Liver (tissue), 9 donors: Measurements from ENCODE around the gene URI1. TPM values are rescaled to one million over a fixed set of nuclear protein-coding genes. Genes with fewer than 3 reads are reported as not detected.

Source experiments
- DNase-seq: peaks from one replicate; pipeline ENCODE4 v3.0.0-alpha.2; 2017; ENCODE audit warnings: low spot score
- H3K27ac ChIP-seq, 2 donors: one replicate each; pipeline ENCODE4 v1.7.0; 2013; ENCODE audit warnings: inconsistent platforms in 2 of 2, low read length in 2 of 2, control low read depth in 1 of 2, low read depth in 1 of 2, mild to moderate bottlenecking in 1 of 2
- H3K27me3 ChIP-seq, 4 donors: one replicate each; pipeline versions ENCODE4 v1.6.1 to v1.7.0; 2013; ENCODE audit warnings: low read length in 3 of 4, inconsistent platforms in 1 of 4, mild to moderate bottlenecking in 1 of 4, moderate library complexity in 1 of 4; ENCODE audit not compliant: control insufficient read depth in 4 of 4, insufficient read depth in 4 of 4
- H3K36me3 ChIP-seq, 4 donors: one replicate each; pipeline versions ENCODE4 v1.6.1 to v1.7.0; 2013; ENCODE audit warnings: low read length in 3 of 4, mild to moderate bottlenecking in 3 of 4, low read depth in 1 of 4, moderate library complexity in 1 of 4; ENCODE audit not compliant: control insufficient read depth in 4 of 4, insufficient read depth in 3 of 4
- H3K4me1 ChIP-seq, 4 donors: one replicate each; pipeline versions ENCODE4 v1.6.1 to v1.7.0; 2013; ENCODE audit warnings: low read length in 3 of 4, mild to moderate bottlenecking in 3 of 4, moderate library complexity in 1 of 4; ENCODE audit not compliant: control insufficient read depth in 4 of 4, insufficient read depth in 4 of 4
- H3K4me3 ChIP-seq, 3 donors: one replicate each; pipeline versions ENCODE4 v1.6.1 to v1.7.0; 2013; ENCODE audit warnings: low read length in 3 of 3, control low read depth in 1 of 3, low read depth in 1 of 3, mild to moderate bottlenecking in 1 of 3
- H3K9ac ChIP-seq, 2 donors: one replicate each; pipeline ENCODE4 v1.7.0; 2013; ENCODE audit warnings: low read length in 2 of 2, mild to moderate bottlenecking in 2 of 2, moderate library complexity in 2 of 2, control low read depth in 1 of 2, low read depth in 1 of 2
- H3K9me3 ChIP-seq, 4 donors: one replicate each; pipeline versions ENCODE4 v1.6.1 to v1.7.0; 2013; ENCODE audit warnings: low read length in 3 of 4; ENCODE audit not compliant: control insufficient read depth in 4 of 4
- ATF3 ChIP-seq: IDR thresholded peaks from 2 replicates; pipeline ENCODE4 v1.6.1; 2016; ENCODE audit warnings: antibody characterized with exemption
- CTCF ChIP-seq: fragments of 150-350 bp; IDR thresholded peaks from 2 replicates; pipeline ENCODE4 v1.5.1; 2017; ENCODE audit warnings: improper control_type of control experiment, low read depth, low read length; ENCODE audit not compliant: missing input control
- EGR1 ChIP-seq, 2 donors: IDR thresholded peaks; 2 replicates each; pipeline ENCODE4 v1.6.1; 2016 to 2018; ENCODE audit warnings: antibody characterized with exemption in 2 of 2, low read depth in 2 of 2
- FOXA1 ChIP-seq: IDR thresholded peaks from 2 replicates; pipeline ENCODE4 v1.6.1; 2016; ENCODE audit warnings: antibody characterized with exemption
- FOXA2 ChIP-seq: IDR thresholded peaks from 2 replicates; pipeline ENCODE4 v1.6.1; 2016; ENCODE audit warnings: antibody characterized with exemption
- GABPA ChIP-seq, 2 donors: IDR thresholded peaks in 1 of 2; conservative IDR thresholded peaks in 1 of 2; 2 replicates each; pipeline ENCODE4 v1.6.1; 2016; ENCODE audit warnings: antibody characterized with exemption in 2 of 2, mild to moderate bottlenecking in 1 of 2, moderate library complexity in 1 of 2
- HNF4A ChIP-seq, 2 donors: conservative IDR thresholded peaks; 2 replicates each; pipeline ENCODE4 v1.6.1; 2016; ENCODE audit warnings: antibody characterized with exemption in 2 of 2, mild to moderate bottlenecking in 2 of 2
- JUND ChIP-seq, 2 donors: IDR thresholded peaks; 2 replicates each; pipeline ENCODE4 v1.6.1; 2016; ENCODE audit warnings: antibody characterized with exemption in 2 of 2
- MAX ChIP-seq: IDR thresholded peaks from 2 replicates; pipeline ENCODE4 v1.6.1; 2016; ENCODE audit warnings: antibody characterized with exemption
- NR2F2 ChIP-seq: IDR thresholded peaks from 2 replicates; pipeline ENCODE4 v1.6.1; 2016; ENCODE audit warnings: antibody characterized with exemption
- RAD21 ChIP-seq, 2 donors: IDR thresholded peaks; 2 replicates each; pipeline ENCODE4 v1.6.1; 2016; ENCODE audit warnings: antibody characterized with exemption in 2 of 2, mild to moderate bottlenecking in 2 of 2
- REST ChIP-seq: IDR thresholded peaks from 2 replicates; pipeline ENCODE4 v1.6.1; 2016; ENCODE audit warnings: antibody characterized with exemption, mild to moderate bottlenecking
- RXRA ChIP-seq, 2 donors: IDR thresholded peaks; 2 replicates each; pipeline ENCODE4 v1.6.1; 2017 to 2018; ENCODE audit warnings: antibody characterized with exemption in 2 of 2, mild to moderate bottlenecking in 1 of 2
- SP1 ChIP-seq: IDR thresholded peaks from 2 replicates; pipeline ENCODE4 v1.6.1; 2018; ENCODE audit warnings: antibody characterized with exemption, mild to moderate bottlenecking
- TAF1 ChIP-seq: conservative IDR thresholded peaks from 2 replicates; pipeline ENCODE4 v1.6.1; 2016; ENCODE audit warnings: antibody characterized with exemption, mild to moderate bottlenecking
- YY1 ChIP-seq: IDR thresholded peaks from 2 replicates; pipeline ENCODE4 v1.6.1; 2016; ENCODE audit warnings: antibody characterized with exemption, mild to moderate bottlenecking
- ZBTB33 ChIP-seq: IDR thresholded peaks from 2 replicates; pipeline ENCODE4 v1.6.1; 2016; ENCODE audit warnings: antibody characterized with exemption
- WGBS: extraction: QIAGEN DNeasy Blood & Tissue Kit; methylation state at CpG from one replicate; pipeline ENCODE4 v1.1.7; 2013; 5-methylcytosine and 5-hydroxymethylcytosine counted together
- polyA plus RNA-seq, 2 donors: library from polyadenylated mRNA; stranded (reverse) in 1 of 2; unstranded in 1 of 2; fragments of 200-250 nt in 1 of 2; fragments of >200 nt in 1 of 2; fragmentation: Nextera tagmentation in 1 of 2; extraction: Ambion mirVana in 1 of 2; gene quantifications; one replicate each; pipeline versions ENCODE4 v1.2.1 to v1.2.3, GENCODE V29; 2013 to 2015
- total RNA-seq, 2 donors: library from RNA; depleted of rRNA; stranded (reverse); fragments of >200 nt; gene quantifications; one replicate each; pipeline ENCODE4 v1.2.3, GENCODE V29; 2014
- donor health status: healthy.
- donor health status: healthy.
- donor health status: healthy.
- donor health status: healthy.
- donor health status: healthy.

The URI1 gene
- total and polyA plus RNA-seq, 4 donors: 12.2 to 29.5 (median 15.7) TPM

- Histone ChIP-seq H3K27me3 (no peaks in the 10 kb centered on the region), H3K4me3 (no peak overlapping the region), H3K4me1 (no peaks in the 10 kb centered on the region), H3K36me3 (peaks cover 0 to 12% (median 7%) of the 10 kb centered on the region in 4 donors), H3K9ac (no peak overlapping the region), H3K27ac (no peak overlapping the region), H3K9me3 (no peaks in the 10 kb centered on the region)
- WGBS: 96% methylated on average over 1 of the region's 1 CpG
- no peak for TF ChIP-seq JUND (IDR thresholded peaks at IDR 0.05)
- no peak for TF ChIP-seq GABPA (IDR thresholded peaks at IDR 0.05 in 1 of 2, conservative IDR thresholded peaks at IDR 0.05 in 1 of 2)
- TF ChIP-seq ZBTB33: no peak
- no peak for TF ChIP-seq RAD21 (IDR thresholded peaks at IDR 0.05)
- TF ChIP-seq HNF4A (conservative IDR thresholded peaks at IDR 0.05): no peak
- no peak for TF ChIP-seq YY1
- TF ChIP-seq ATF3: no peak
- no peak for TF ChIP-seq EGR1 (IDR thresholded peaks at IDR 0.05; ENCODE audit: low read depth in 2 of 2)
- TF ChIP-seq NR2F2: no peak
- no peak for TF ChIP-seq FOXA2
- no peak for TF ChIP-seq CTCF
- no peak for TF ChIP-seq SP1
- TF ChIP-seq RXRA (IDR thresholded peaks at IDR 0.05): no peak
- no peak for TF ChIP-seq MAX
- TF ChIP-seq FOXA1: no peak
- no peak for TF ChIP-seq REST
- no peak for TF ChIP-seq TAF1
- DNase-seq: no peak
Measured at GRCh38 chr19:30004403-30004802, 62.4 kb downstream of the URI1 start.

- DNase-seq: no peak
- Histone ChIP-seq H3K9me3 (no peaks in the 10 kb centered on the region), H3K4me1 (no peaks in the 10 kb centered on the region), H3K27me3 (no peaks in the 10 kb centered on the region), H3K36me3 (peaks cover 0 to 17% (median 12%) of the 10 kb centered on the region in 4 donors), H3K4me3 (no peak overlapping the region), H3K9ac (no peak overlapping the region), H3K27ac (no peak overlapping the region)
- 89% methylated on average over 4 of the region's 4 CpGs for WGBS
- TF ChIP-seq HNF4A (conservative IDR thresholded peaks at IDR 0.05): no peak
- TF ChIP-seq FOXA2: no peak
- TF ChIP-seq JUND (IDR thresholded peaks at IDR 0.05): no peak
- TF ChIP-seq FOXA1: no peak
- TF ChIP-seq GABPA (IDR thresholded peaks at IDR 0.05 in 1 of 2, conservative IDR thresholded peaks at IDR 0.05 in 1 of 2): no peak
- TF ChIP-seq EGR1 (IDR thresholded peaks at IDR 0.05; ENCODE audit: low read depth in 2 of 2): no peak
- no peak for TF ChIP-seq TAF1
- TF ChIP-seq RXRA (IDR thresholded peaks at IDR 0.05): no peak
- no peak for TF ChIP-seq SP1
- no peak for TF ChIP-seq MAX
- no peak for TF ChIP-seq NR2F2
- TF ChIP-seq CTCF: no peak
Measured at GRCh38 chr19:30006207-30006606, 64.2 kb downstream of the URI1 start.
